Nephron (organoid): ENCODE results near the gene WASL.

Source experiments
- H3K27ac Mint-ChIP-seq, 3 experiments: 2 replicates each; pipeline ENCODE4 v1.8.0; 2020; ENCODE audit warnings: mixed read lengths in 3 of 3, mild to moderate bottlenecking in 2 of 3, moderate library complexity in 1 of 3
- H3K27me3 Mint-ChIP-seq: 2 replicates; pipeline ENCODE4 v1.8.0; 2021; ENCODE audit warnings: low read depth, mild to moderate bottlenecking, moderate library complexity, mixed read lengths
- H3K36me3 Mint-ChIP-seq: 2 replicates; pipeline ENCODE4 v1.8.0; 2020; ENCODE audit warnings: low read depth, mixed read lengths
- H3K4me1 Mint-ChIP-seq: 2 replicates; pipeline ENCODE4 v1.8.0; 2020; ENCODE audit warnings: mixed read lengths
- H3K4me3 Mint-ChIP-seq, 3 experiments: 2 replicates each; pipeline ENCODE4 v1.8.0; 2020; ENCODE audit warnings: mild to moderate bottlenecking in 3 of 3, mixed read lengths in 3 of 3, moderate library complexity in 2 of 3
- H3K9me3 Mint-ChIP-seq: 2 replicates; pipeline ENCODE4 v1.8.0; 2020; ENCODE audit warnings: mixed read lengths
- CTCF ChIP-seq, 3 experiments: fragments of 200-600 bp; sonication (generic); IDR thresholded peaks; one replicate each; pipeline ENCODE4 v1.5.0; 2021; ENCODE audit warnings: antibody characterized with exemption in 3 of 3; ENCODE audit not compliant: unreplicated experiment in 3 of 3

Gene WASL

GRCh38 chr7:123750389-123751230 lies 1.8 kb upstream of the WASL start:
- no peak for TF ChIP-seq CTCF (IDR thresholded peaks at IDR 0.05; ENCODE audit: unreplicated experiment in 3 of 3)
- peaks cover 36% of the 10 kb centered on the region for H3K4me1 Mint-ChIP-seq
- peak overlapping the region; percentile 73 to 97 (median 83) for H3K4me3 Mint-ChIP-seq
- H3K36me3 Mint-ChIP-seq = no peaks in the 10 kb centered on the region
- no peaks in the 10 kb centered on the region for H3K9me3 Mint-ChIP-seq
- no peaks in the 10 kb centered on the region for H3K27me3 Mint-ChIP-seq
- H3K27ac Mint-ChIP-seq = peak overlapping the region; percentile 98 to 100 (median 99)

- peak overlapping the region; percentile 99 to 100 (median 100) for H3K27ac Mint-ChIP-seq
- peak in 2 of 3 experiments; percentile 26 to 28 for TF ChIP-seq CTCF (IDR thresholded peaks at IDR 0.05; ENCODE audit: unreplicated experiment in 3 of 3)
- H3K4me3 Mint-ChIP-seq = peak overlapping the region; percentile 97 to 99 (median 99)
- peaks cover 45% of the 10 kb centered on the region for H3K4me1 Mint-ChIP-seq
- H3K36me3 Mint-ChIP-seq = no peaks in the 10 kb centered on the region
- no peaks in the 10 kb centered on the region for H3K27me3 Mint-ChIP-seq
- no peaks in the 10 kb centered on the region for H3K9me3 Mint-ChIP-seq
Observed at GRCh38 chr7:123749537-123749857, 694 bp upstream of the WASL start.

- TF ChIP-seq CTCF (IDR thresholded peaks at IDR 0.05; ENCODE audit: unreplicated experiment in 3 of 3) = no peak
- H3K36me3 Mint-ChIP-seq = no peaks in the 10 kb centered on the region
- H3K9me3 Mint-ChIP-seq = no peaks in the 10 kb centered on the region
Observed at GRCh38 chr7:123748171-123748733, 551 bp downstream of the WASL start.

GRCh38 chr7:123747620-123748141 lies 1.1 kb downstream of the WASL start:
- Mint-ChIP-seq H3K4me3 (peak overlapping the region; percentile 97 to 99 (median 97)), H3K36me3 (no peaks in the 10 kb centered on the region), H3K27me3 (no peaks in the 10 kb centered on the region), H3K27ac (peak overlapping the region; percentile 99 to 100 (median 99)), H3K9me3 (no peaks in the 10 kb centered on the region), H3K4me1 (peaks cover 57% of the 10 kb centered on the region)
- no peak for TF ChIP-seq CTCF (IDR thresholded peaks at IDR 0.05; ENCODE audit: unreplicated experiment in 3 of 3)

More at GRCh38 chr7:123748171-123748733, 551 bp downstream of the WASL start:
- Mint-ChIP-seq H3K4me3 (peak overlapping the region; percentile 97 to 99 (median 97)), H3K4me1 (peaks cover 53% of the 10 kb centered on the region), H3K27me3 (no peaks in the 10 kb centered on the region), H3K27ac (peak overlapping the region; percentile 99 to 100 (median 100))

GRCh38 chr7:123746931-123747488 lies 1.8 kb downstream of the WASL start:
- H3K4me3 Mint-ChIP-seq = peak overlapping the region; percentile 97 to 99 (median 97)

More at GRCh38 chr7:123746931-123747488, 1.8 kb downstream of the WASL start:
- Mint-ChIP-seq H3K9me3 (no peaks in the 10 kb centered on the region), H3K4me1 (peaks cover 52% of the 10 kb centered on the region), H3K27me3 (no peaks in the 10 kb centered on the region), H3K36me3 (no peaks in the 10 kb centered on the region), H3K27ac (peak overlapping the region; percentile 99 to 100 (median 99))
- TF ChIP-seq CTCF (IDR thresholded peaks at IDR 0.05; ENCODE audit: unreplicated experiment in 3 of 3) = no peak
